Stimulated activated naive CD4-positive, alpha-beta T cell treated with Interleukin-2 at 50 U/mL for 16 hours (primary cell): ENCODE measurements around the gene AGA.
A peak's percentile ranks its signal among the peaks of the same experiment; 100 is the strongest.

Source experiments
- DNase-seq: peaks from one replicate; lab custom pipeline; 2025; lab: John Stamatoyannopoulos, UW

Gene AGA

GRCh38 chr4:177441803-177442622 is at the start of gene AGA:
Gene AGA, minus strand, starts transcription at chr4:177442437. Its CDS starts 62 bp downstream, at chr4:177442375.
- DNase-seq, result peak; percentile 96

- no peak for DNase-seq
These were observed 49.8 kb upstream of the AGA start for GRCh38 chr4:177492022-177492421.

GRCh38 chr4:177490769-177491168 is 48.5 kb upstream of the AGA start:
- DNase-seq, result no peak

- DNase-seq, result no peak
These were observed 47.4 kb upstream of the AGA start for GRCh38 chr4:177489471-177490246.

GRCh38 chr4:177487977-177488376 is 45.7 kb upstream of the AGA start:
- no peak for DNase-seq

- no peak for DNase-seq
These were observed 43.3 kb upstream of the AGA start for GRCh38 chr4:177485528-177485927.

GRCh38 chr4:177484613-177485021 is 42.4 kb upstream of the AGA start:
- no peak for DNase-seq

GRCh38 chr4:177483760-177484159 is 41.5 kb upstream of the AGA start:
- no peak for DNase-seq

GRCh38 chr4:177483271-177483670 is 41.0 kb upstream of the AGA start:
- no peak for DNase-seq

GRCh38 chr4:177482367-177482766 is 40.1 kb upstream of the AGA start:
- no peak for DNase-seq

- DNase-seq, result no peak
These were observed 38.6 kb upstream of the AGA start for GRCh38 chr4:177480795-177481194.

- DNase-seq, result no peak
These were observed 36.8 kb upstream of the AGA start for GRCh38 chr4:177479063-177479462.

- no peak for DNase-seq
These were observed 36.3 kb upstream of the AGA start for GRCh38 chr4:177478496-177478895.

- DNase-seq, result no peak
These were observed 31.8 kb upstream of the AGA start for GRCh38 chr4:177473991-177474390.

GRCh38 chr4:177464026-177464425 is 21.8 kb upstream of the AGA start:
- no peak for DNase-seq

GRCh38 chr4:177461606-177462005 is 19.4 kb upstream of the AGA start:
- DNase-seq, result no peak

GRCh38 chr4:177460460-177460859 is 18.2 kb upstream of the AGA start:
- no peak for DNase-seq

- no peak for DNase-seq
These were observed 13.3 kb upstream of the AGA start for GRCh38 chr4:177455561-177455970.

GRCh38 chr4:177453116-177453515 is 10.9 kb upstream of the AGA start:
- DNase-seq, result no peak

- no peak for DNase-seq
These were observed 8.9 kb upstream of the AGA start for GRCh38 chr4:177451108-177451500.

- DNase-seq, result no peak
These were observed 8.3 kb upstream of the AGA start for GRCh38 chr4:177450426-177451107.

GRCh38 chr4:177448850-177449249 is 6.6 kb upstream of the AGA start:
- no peak for DNase-seq
